ENCODE data around the gene CWC15.
A peak's percentile ranks its signal among the peaks of the same experiment; 100 is the strongest.
"Not testable (repeated sequence)": the region's sequence is repeated elsewhere in the genome, so short reads cannot be mapped to it uniquely, and the experiment has no call there.

CWC15 gene

DNA sequence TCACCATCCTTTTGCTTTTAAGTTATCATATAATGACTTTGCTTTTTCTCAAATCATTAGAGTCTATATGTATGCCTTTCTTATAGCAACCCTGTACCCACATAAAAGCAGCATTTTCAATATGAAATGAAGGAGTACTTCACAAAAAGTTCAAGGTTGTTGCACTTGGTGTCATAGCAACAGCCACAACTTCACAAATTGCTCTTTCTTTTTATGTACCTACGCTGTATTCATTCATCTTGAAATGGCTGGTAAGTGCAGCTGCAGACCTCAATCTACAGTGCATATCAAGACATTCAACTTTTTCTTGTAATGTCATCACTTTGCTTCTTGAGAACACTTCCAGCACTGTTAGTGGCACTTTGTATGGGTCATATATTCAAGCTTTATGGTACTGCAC lies 18.6 kb downstream of the CWC15 start:
- no peak for DNase-seq (ENCODE audit: low spot score)

DNA sequence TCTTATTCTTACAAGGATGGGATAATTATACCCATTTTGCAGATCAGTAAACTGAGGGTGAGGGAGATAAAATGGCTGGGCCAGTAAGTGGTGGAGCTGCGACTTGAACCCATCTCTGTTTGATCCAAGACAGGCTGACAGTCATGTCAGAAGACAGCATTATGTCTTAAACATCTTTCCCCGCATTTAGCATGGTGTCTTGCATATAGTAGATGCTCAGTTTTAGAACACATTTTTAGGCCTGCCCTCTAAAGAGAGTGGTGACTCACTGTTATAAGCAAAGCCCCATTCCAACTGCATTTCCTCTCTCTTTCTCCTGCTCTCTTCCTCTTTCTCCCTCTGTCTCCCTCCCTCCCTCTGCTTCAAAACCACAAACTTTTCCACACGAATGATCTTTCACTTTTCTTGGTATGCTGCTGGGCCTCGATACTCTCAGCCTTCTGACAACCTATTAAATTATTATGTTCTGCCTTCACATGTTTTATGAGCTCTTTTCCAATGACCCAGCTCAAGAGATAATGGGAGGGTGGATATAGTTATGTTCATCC lies 25.2 kb downstream of the CWC15 start:
- DNase-seq (ENCODE audit: low spot score) = no peak

DNA sequence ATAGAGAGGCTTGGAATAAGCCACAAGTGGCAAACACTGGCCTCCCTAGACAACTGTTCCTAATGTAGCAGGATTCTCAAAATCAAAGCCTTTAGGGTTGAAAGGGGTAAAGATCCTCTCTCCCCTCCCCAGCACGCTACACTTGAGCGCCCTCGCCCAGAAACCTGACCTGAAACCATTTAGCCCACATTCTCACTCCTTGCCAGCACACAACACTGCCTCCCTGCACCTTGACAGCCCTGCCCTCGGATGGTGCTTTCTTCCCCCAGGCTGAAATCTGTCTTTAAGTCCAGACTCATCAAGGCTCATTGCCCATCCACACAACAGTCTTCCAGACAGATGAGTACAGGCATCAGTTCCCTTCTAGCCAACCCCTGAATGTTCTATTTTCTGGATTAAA lies 26.5 kb downstream of the CWC15 start:
- DNase-seq (ENCODE audit: low spot score) = no peak

DNA sequence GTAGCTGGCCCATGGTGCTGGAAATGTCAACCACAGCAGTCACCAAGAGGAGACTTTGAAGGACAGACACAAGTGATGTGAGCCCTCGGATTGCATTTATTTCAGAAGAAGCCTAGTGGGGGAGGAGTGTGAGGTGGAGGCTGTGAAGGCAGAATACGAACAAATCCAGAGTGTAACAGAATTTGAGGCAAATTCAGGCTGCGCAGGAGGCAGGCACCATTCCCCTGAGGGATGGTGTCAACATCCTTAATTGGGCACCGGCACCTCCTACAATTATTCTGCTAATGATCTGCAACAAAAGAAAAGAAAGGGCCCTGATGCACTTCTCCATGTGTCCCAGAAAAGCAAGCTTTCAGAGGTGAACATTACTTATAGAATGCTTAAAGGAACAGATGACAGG lies 32.2 kb downstream of the CWC15 start:
- no peak for DNase-seq (ENCODE audit: low spot score)

DNA sequence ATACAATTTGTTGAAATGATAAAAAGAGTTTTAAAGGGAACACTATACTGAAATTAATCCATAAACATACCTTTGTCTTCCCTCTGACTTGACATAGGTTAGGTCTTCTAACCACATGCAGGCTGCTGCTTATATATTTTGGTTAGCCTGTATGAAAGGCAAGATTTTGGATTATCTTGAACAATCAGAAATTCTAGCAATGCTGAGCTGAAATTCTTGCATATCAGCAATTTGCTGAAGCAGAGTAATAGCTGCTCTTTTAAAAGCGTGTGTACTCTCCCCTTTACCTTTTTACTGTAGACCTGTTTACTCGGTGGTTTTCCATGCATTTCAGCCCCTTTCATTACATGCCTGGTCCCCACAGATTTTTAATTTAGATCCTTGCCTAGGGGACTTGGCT lies 34.0 kb downstream of the CWC15 start:
- DNase-seq (ENCODE audit: low spot score) = no peak

DNA sequence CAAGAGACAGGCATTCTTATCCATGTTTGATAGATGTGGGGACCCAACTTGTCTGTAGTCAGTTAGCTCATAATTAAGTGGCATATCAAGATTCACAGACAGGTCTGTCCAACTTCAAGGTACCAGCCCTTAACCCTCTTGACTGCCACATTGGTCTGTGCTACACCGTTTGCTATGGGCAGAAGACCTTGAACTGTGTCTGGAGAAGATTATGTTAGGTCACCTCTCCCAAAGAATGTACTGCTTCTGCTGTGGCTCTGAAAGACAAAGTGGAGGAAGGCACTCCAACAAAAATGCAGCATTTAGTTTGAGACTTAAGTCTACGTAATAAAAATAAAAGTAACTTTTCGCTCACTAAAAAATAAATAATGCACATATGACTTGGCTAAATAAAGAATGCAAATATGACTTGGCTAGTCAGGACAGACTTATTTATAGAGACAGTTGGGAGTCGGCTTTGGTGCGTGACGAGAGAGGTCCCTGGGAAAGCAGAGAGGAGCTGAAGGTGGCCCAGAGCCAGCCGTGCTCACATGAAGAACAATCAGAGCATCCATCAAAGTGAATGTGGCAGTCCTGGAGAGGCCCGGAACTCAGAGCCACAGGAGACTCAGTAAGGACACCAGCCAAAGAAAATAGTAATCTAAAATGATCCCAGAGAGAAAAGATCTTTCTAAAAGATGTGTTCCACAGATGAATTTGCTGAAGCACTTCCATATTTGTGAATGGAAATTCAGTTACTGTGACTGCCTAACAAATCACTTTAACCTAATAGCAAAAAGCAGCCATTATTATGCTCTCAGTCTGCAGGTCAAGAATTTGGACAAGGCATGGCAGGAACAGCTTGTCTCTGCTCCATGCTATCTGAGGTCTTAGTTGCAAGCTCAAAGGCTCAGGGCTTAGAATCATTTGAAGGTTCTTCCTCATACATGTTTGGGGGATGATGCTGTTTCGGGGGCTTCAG lies 35.0 kb downstream of the CWC15 start:
- no peak for DNase-seq (ENCODE audit: low spot score)

DNA sequence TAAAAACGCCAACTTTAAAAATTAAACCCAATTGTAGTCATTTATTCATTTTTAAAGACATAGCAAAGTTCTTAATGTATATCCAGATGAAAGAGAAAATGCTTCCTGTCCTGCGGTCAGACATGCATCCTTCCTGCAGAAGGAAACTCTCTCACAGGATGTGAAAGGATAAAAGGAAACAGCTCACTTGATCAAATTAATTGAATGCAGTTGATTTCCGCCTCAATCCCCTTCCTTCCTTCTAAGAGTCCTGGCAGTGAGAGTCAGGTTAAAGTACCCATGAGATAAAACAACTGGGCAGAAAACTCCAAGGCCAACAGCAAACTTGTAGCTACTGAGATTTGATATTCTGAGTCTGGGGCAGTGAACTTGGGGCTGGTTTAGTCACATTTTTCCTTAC lies 38.5 kb downstream of the CWC15 start:
- no peak for DNase-seq (ENCODE audit: low spot score)

DNA sequence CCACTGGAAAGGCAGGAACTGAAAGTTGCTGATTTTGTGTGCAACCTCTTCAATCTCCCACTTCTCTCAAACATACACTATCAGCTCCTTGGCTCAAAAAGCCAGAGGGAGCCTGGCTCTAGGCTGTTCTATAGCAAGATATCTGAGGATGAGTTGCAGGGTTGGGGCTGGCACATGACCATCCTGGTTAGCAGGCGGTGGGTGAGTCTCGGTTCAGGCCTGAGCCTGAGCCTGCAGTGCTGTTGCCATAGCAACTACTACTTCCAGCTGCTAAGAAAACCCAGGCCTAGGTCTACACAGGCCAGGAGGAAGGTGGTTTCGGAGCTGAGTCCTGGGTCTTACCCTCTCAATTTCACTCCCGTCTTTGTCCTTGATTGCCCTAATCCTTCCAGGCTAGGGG lies 39.0 kb downstream of the CWC15 start:
- peak; percentile 83 for DNase-seq (ENCODE audit: low spot score)

DNA sequence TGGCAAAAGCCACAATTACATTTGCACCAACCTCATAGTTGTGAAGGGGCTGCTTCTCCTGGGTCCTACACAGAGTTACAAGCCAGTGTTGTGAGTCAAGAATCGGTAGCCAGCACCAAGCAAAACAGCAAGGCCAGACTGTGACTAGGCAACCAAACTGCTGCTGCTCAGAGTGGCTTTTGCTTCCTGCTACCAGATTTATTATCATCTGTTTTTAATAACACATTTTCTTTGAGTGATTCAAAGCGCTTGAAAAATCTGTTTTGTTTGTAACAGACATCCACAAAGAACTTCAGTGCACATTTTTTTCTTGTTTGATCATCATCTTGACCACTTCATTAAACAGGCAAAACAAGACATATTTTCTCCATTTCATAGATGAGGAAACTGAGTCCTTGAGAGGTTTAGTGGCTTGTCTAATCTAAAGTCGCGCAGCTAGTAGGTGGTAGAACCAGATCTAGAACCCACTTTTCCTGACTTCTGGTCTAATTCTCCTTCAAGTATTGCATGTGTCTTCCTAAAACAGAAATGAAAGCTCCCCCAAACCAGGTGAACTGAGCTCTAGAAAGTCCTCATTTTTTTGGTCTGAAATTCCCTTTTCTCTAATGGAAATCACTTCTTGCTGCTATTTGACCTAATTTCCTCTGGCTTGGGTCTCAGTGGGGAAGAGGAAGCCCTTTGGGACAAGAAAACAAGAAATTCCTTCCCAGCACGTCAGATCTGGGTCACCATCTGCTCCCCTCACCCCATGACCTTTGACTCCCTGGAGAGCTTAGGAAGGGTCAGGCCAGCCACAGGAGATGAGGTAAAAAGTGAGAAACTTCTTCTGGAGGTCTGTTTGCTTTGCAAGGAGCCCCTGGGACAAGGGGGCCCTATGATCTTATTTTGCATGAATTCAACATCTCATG lies 39.9 kb downstream of the CWC15 start:
- DNase-seq (ENCODE audit: low spot score) = no peak

DNA sequence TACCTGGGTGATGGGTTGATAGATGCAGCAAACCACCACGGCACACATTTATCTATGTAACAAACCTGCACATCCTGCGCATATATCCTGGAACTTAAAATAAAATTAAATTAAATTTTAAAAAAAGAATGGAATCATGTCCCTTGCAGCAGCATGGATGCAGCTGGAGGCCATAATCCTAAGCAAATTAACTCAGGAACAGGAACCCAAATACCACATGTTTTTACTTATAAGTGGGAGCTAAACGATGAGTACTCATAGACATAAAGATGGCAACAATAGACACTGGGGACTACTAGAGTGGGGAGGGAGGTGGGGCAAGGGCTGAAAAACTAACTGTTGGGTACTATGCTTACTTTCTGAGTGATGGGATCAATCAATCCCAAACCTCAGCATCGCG lies 40.9 kb downstream of the CWC15 start:
- DNase-seq (ENCODE audit: low spot score) = no peak

DNA sequence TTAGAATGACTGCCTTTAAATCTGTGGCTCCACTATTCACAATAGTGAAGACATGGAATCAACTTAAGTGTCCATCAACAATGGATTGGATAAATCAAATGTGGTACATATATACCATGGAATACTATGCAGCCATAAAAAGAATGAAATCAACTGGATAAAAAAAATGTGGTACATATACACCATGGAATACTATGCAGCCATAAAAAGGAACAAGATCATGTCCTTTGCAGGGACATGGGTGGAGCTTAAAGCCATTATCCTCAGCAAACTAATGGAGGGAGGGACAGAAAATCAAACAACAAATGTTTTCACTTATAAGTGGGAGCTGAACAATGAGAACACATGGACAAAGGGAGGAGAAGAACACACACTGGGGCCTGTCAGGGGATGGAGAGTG lies 41.3 kb downstream of the CWC15 start:
- not testable (repeated sequence) for DNase-seq (ENCODE audit: low spot score)

DNA sequence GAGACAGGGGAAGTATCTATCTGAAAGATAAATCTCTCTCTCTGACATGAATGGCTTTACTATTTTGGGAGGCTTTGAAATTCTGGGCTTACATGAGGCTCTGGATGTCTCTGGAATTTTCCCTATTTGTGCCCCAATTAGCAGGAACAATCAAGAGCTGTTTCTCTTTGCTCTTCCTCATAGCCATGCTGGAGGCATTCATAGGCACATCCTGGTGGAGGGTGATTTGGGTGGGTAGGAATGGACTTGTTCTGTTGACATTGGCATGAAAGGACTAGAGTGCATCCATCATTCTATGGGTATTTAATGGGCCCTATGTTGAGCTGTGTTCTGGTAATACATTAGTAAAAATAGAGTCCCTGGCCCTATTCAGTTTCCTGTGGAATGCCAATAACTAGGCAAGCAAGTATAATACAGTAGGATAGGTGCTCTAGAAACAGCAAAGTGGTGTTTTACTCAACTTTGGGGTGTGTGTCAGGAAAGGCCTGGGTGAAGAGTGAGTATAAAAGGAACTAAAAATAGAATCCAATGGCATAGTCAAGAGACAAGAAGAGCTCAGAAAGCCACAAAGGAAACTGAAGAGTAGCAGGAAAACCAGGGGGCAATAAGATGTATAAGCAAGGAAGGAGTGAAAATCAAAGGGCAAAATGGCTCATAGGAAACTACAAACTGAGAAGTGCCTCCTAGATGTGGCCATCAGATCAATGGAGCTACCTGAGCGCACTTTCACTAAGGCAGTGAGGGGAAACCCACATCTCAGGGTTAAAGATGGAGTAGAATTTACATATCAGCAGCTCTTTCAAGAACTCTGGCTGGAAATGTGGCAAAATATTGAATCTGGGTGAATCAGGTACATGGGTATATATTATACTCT lies 45.0 kb downstream of the CWC15 start:
- no peak for DNase-seq (ENCODE audit: low spot score)

DNA sequence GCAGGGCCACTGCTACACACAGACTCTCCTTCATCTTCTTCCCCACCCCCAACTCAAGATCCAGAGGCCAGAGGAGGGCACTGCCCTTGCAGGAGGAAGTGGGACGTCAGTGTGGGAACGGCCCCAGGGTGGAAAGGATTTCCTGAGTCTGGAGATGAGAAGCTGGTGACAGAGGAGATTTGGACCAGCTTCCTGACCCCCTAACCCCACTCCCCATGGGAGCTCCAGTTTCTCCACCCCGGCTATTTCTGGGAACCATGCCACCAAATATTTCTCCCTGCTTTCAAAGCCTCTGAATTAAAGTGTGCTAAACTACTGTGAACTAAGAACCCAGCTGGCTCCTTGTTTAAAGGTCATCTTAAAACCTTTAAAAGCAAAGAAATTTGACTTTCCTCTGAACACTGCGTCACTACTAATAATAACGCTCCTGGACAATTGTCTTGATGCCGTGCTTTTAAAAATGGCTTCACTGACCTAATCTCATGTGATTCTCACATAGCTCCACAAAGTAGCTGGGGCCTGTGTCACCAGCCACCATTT lies 46.6 kb downstream of the CWC15 start:
- DNase-seq (ENCODE audit: low spot score) = no peak

DNA sequence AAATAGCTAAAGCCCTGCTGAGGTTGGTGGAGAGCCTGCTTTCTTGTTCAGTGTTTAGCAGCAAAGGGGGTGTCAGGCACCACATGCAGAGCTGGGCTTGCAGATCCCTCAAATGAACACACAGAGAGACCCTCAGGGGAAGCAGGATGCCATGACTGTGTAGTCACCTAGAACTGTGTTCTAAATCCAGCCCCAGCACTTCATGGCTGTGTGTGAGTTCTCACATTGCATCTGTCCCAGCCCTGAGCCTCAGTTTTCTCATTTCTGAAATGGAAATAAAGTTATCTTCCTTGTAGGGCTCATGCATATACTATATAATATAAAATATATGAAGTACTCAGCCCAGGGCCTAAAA lies 47.1 kb downstream of the CWC15 start:
- DNase-seq (ENCODE audit: low spot score) = no peak

DNA sequence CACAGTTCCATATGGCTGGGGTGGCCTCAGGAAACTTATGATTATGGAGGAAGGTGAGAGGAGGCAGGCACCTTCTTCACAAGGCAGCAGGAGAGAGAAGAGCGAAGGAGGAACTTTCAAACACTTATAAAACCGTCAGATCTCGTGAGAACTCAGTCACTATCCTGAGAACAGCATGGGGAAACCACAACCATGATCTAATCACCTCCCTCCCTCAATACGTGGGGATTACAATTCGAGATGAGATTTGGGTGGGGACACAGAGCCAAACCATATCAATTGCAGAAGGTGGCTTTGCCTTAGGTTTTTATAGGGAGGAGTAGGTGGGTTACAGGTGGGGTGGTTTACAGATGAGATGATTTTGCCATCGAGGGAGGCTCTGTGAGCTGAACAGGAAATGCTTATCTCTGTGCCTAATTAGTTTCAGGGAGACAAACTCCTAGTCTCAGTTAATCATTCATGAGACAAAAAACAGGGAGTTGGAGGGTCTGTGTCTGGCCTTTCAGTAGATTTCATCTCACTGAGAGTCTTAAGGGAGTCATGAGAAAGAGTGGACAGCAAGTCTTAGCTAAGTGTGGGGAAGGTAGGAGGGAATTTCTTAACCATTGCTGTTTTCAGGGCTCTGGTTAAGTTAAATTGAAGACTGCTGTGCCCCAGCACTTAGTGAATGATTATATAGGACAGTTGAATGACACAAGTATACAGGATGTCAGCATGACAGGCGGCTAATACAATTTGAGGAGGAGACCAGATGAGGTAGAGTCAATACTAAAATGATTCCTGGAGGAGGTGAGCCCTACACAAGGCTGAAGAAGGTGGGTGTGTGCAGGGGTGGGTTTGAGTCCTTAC lies 47.7 kb downstream of the CWC15 start:
- peak; percentile 79 for DNase-seq (ENCODE audit: low spot score)

DNA sequence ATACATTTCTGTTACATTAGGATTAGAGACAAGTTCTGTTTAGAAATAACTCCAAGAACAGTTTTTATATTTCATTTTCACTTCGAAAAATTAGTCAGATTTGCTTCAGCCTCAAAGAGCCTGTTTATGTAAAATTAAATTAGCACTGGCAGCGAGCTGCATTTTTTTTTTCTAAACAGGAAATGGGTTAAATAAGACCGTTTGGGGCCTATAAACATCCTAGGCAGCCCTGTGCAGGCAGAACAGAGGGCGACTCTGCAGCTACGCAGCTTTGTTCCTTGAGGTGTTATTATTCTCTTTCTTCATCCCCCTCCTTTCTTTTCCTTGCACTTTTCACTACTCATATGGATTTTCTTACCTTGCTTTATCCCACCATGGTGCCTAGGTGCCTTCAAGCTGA lies 48.7 kb downstream of the CWC15 start:
- DNase-seq (ENCODE audit: low spot score) = no peak

DNA sequence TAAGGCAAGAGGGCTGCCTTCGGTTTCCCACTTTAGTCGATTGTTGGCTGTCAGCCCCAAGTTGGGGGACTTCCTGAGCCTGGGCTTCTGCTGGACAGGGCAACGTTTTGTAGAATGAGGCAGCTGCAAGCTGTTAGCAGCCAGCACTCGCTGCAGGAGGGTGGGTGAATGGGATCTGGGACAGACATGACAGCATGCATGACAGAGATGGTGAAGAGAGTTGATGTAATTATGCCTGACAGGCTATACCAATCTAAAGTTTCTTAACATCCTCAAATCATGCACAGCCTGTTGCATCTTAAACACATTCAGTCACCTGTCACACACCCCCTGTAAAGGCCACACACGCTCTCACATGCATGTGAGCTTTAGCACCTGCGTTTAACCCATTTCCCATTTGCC lies 49.2 kb downstream of the CWC15 start:
- DNase-seq (ENCODE audit: low spot score) = peak; percentile 58

DNA sequence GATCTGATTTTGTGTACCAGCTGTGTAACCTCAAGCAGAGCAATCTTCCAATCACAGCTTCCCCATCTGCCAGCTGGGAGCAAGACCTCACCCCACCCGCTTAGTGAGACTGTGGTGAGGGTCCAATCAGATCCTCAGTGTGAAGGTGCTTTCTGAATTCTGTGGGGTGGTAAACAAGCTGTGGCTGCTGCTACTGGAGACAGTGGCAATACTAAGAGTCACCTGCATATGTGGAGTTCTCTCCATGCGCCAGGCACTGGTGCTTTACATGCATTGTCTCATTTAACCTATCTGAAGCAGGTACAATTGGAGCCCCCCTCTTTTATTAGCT lies 50.4 kb downstream of the CWC15 start:
- peak; percentile 52 for DNase-seq (ENCODE audit: low spot score)

DNA sequence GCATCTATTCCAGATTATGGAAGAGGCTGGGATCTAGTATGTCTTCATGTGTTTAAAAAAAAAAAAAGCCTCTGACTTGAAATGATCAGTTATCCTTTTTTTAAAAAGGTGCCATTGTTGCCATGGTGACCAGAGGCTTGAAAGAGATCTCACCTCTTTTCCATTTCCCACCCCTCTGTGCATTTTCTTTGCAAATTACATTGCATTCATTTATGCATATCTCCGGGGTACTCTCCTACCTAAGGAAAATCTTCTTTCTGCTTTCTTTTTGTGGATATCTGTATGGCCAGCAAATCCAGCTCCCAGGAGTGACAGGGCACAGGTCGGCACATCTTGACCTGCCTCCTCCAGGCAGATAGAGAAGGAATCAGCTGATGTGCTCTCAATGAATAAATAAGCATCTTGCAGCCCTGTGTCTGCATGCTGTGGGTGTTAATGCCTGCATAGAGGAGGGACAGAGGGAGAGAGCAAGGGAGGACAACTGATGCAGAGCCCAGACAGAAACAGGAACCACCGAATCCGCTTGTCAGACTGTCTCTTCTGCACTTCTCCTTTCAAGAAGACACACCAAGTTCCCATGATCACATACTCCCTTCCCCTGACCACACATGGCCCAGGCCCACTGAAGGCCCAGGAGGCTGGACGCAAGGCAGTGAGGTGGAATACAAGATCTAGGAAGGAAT lies 50.9 kb downstream of the CWC15 start:
- no peak for DNase-seq (ENCODE audit: low spot score)

DNA sequence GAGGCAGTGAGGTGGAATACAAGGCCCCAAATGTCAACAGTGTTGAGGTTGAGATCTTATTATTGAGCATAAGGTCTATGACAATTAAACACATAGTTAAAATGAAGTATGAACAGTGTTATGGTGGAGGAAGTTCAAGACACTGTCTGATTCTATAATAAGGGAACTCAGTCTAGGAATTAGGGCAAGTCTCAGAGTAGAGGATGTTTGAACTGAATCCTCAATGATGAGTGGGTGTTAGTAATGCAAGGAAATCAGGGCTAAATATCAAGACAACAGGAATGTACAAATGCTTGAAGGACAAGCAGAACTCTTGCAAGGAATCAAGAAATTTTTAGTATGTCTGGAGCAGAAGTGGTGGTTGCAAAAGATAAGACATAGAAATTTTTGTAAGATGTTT lies 53.0 kb downstream of the CWC15 start:
- no peak for DNase-seq (ENCODE audit: low spot score)

Measured in SK-N-DZ (cell line).